Naive thymus-derived CD8-positive, alpha-beta T cell (primary cell): ENCODE results near the gene POGLUT3. TPM values are rescaled to one million over a fixed set of nuclear protein-coding genes. Genes with fewer than 3 reads are reported as not detected.

Experiments used
- ATAC-seq, 2 donors: fragments of 150-1000 bp; cut with Tn5 transposase in 1 of 2; sonication (Bioruptor Pico), chemical (Tn5 transposase) in 1 of 2; 1 replicate in 1 of 2; 2 replicates in 1 of 2; pipeline ENCODE4 v1.10.0; 2021; ENCODE audit warnings: mild to moderate bottlenecking in 2 of 2, moderate library complexity in 2 of 2
- POLR2A ChIA-PET: fragments of 350-600 bp; sonication (Branson Sonifier 250); formaldehyde crosslinking; loops from one replicate; lab custom pipeline; 2021; ENCODE audit warnings: antibody characterized with exemption; lab: Charles Lee
- DNase-seq, 10 donors: peaks; one replicate each; pipeline versions ENCODE4 v3.0.0 to v3.0.0-alpha.2; 2020 to 2022
- H3K27ac Mint-ChIP-seq, 10 donors: one replicate each; pipeline ENCODE4 v1.8.0; 2020 to 2022; ENCODE audit warnings: mild to moderate bottlenecking in 10 of 10, mixed read lengths in 10 of 10, moderate library complexity in 4 of 10, inconsistent platforms in 1 of 10
- H3K27me3 Mint-ChIP-seq, 5 donors: one replicate each; pipeline ENCODE4 v1.8.0; 2021 to 2022; ENCODE audit warnings: mixed read lengths in 5 of 5
- H3K36me3 Mint-ChIP-seq, 3 donors: one replicate each; pipeline ENCODE4 v1.8.0; 2020 to 2022; ENCODE audit warnings: mixed read lengths in 3 of 3, mild to moderate bottlenecking in 2 of 3, inconsistent platforms in 1 of 3
- H3K4me1 Mint-ChIP-seq, 4 donors: one replicate each; pipeline ENCODE4 v1.8.0; 2021 to 2022; ENCODE audit warnings: mixed read lengths in 4 of 4
- H3K4me3 Mint-ChIP-seq, 10 donors: one replicate each; pipeline ENCODE4 v1.8.0; 2020 to 2022; ENCODE audit warnings: mild to moderate bottlenecking in 10 of 10, mixed read lengths in 10 of 10, moderate library complexity in 6 of 10, inconsistent platforms in 1 of 10
- H3K9me3 Mint-ChIP-seq, 9 donors: one replicate each; pipeline ENCODE4 v1.8.0; 2020 to 2022; ENCODE audit warnings: mixed read lengths in 9 of 9, mild to moderate bottlenecking in 3 of 9, inconsistent platforms in 1 of 9, moderate library complexity in 1 of 9
- polyA plus RNA-seq, 3 donors: library from polyadenylated mRNA; unstranded; fragments of 300-500 nt; fragmentation: Illumina TruSeq; gene quantifications; one replicate each; pipeline ENCODE4 v1.2.3, GENCODE V29; 2021
- total RNA-seq, 8 experiments: library from RNA in 2 of 8; stranded (reverse) in 2 of 8; gene quantifications; one replicate each; pipeline ENCODE4 v1.2.3 and lab custom pipeline; 2021 to 2026

The POGLUT3 gene, protein sequence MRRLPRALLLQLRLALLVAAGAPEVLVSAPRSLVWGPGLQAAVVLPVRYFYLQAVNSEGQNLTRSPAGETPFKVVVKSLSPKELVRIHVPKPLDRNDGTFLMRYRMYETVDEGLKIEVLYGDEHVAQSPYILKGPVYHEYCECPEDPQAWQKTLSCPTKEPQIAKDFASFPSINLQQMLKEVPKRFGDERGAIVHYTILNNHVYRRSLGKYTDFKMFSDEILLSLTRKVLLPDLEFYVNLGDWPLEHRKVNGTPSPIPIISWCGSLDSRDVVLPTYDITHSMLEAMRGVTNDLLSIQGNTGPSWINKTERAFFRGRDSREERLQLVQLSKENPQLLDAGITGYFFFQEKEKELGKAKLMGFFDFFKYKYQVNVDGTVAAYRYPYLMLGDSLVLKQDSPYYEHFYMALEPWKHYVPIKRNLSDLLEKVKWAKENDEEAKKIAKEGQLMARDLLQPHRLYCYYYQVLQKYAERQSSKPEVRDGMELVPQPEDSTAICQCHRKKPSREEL
- total RNA-seq (1 to 10 TPM; 7.3 to 7.6 TPM), polyA plus RNA-seq (1 to 10 TPM; 5.4 to 9.1 (median 8.8) TPM), total RNA-seq (lab: John Stamatoyannopoulos, UW) (7.6 to 23.6 (median 17.1) reads per million in 6 experiments)

DNA sequence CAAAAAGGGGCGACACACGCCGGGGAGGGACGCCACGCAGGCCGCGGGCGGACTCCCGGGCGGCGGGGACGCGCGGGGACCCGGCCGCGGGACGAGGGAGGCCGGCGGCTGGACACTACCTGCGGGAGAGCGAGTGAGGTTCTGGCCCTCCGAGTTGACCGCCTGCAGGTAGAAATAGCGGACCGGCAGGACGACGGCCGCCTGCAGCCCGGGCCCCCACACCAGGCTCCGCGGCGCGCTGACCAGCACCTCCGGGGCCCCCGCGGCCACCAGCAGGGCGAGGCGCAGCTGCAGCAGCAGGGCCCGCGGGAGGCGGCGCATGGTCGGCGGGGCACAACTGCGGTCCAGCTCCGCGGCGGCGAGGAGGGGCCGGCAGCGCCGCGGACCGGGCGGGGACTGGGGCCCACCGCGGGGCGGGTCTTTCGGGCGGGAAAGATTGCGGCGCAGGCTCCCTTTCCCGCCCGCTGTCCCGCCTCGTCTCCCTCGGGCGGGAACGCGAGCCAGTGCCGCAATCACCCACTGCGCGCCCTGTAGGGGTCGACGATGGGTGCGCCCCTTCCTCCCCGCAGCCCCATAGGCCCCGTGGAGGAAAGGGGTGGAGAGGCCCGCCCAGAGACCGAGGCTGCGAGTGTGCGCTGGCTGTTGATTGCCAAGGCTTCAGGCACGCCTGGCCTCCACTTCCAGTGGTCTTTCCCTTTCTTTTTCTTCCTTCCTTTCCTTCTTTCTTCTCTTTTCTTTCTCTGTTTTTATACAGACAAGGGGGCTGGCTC, at the start of gene POGLUT3:
Gene POGLUT3 (minus strand): TSS at position 339 of the 770 bp plus-strand sequence. CDS start 18 bp downstream, at position 321.
- peak; percentile 66 to 68 for ATAC-seq
- H3K4me3 Mint-ChIP-seq, result peak within 1 kb of the TSS; percentile 89 to 100 (median 96)
- H3K9me3 Mint-ChIP-seq, result no peaks in the 10 kb centered on the region
- H3K27ac Mint-ChIP-seq, result peak within 1 kb of the TSS; percentile 95 to 100 (median 99)
- DNase-seq, result peak; percentile 25 to 72 (median 48)
- POLR2A ChIA-PET, result interaction anchor here (0.6 to 1.2 kb wide), 7 partner anchors 8 to 167 kb away, joined by 3 to 10 read pairs (median 3); partner anchors contain the start of genes C11orf65, DDX10 and EXPH5
- H3K36me3 Mint-ChIP-seq, result peaks cover 2 to 4% (median 3%) of the 10 kb centered on the region in 3 donors
- peaks cover 9 to 36% (median 28%) of the 10 kb centered on the region in 4 donors for H3K4me1 Mint-ChIP-seq
- no peaks in the 10 kb centered on the region for H3K27me3 Mint-ChIP-seq

DNA sequence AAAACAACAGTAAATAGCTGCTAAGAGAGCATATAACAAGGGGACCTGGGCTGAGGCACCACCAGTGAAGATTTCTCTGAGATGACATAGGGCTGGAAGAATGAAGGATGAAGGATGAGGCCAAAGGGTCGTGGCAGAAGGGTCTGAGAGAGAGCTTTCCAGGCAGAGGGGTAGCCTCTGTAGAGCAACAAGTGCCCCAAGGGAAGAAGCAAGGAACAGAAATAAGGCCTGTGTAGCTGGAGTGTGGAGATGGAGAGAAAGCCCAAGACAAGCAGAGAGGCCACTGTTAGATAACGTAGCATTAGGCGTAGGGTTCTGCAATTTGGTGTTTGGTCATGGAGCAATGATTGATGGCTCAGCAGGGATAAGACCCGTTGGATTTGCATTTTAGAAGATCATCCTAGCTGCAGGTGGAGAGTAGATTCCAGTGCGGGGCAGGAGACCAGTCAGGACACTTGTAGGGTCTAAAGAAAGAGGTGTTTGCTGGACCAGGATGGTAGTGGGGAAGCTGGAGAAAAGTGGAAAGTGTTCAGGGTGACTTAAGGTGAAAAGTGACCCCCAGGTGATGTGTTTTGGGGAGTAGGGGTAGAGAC, 47.8 kb upstream of the POGLUT3 start:
- ATAC-seq, result no peak
- H3K27me3 Mint-ChIP-seq, result peaks cover 0 to 2% (median 0%) of the 10 kb centered on the region in 5 donors
- H3K27ac Mint-ChIP-seq, result peak overlapping the region in 1 of 10 donors; percentile 19
- peaks cover 0 to 1% (median 0%) of the 10 kb centered on the region in 4 donors for H3K4me1 Mint-ChIP-seq
- peaks cover 0 to 3% (median 0%) of the 10 kb centered on the region in 3 donors for H3K36me3 Mint-ChIP-seq
- POLR2A ChIA-PET, result no interaction called here
- no peak for DNase-seq
- H3K9me3 Mint-ChIP-seq, result no peaks in the 10 kb centered on the region
- no peak overlapping the region for H3K4me3 Mint-ChIP-seq

DNA sequence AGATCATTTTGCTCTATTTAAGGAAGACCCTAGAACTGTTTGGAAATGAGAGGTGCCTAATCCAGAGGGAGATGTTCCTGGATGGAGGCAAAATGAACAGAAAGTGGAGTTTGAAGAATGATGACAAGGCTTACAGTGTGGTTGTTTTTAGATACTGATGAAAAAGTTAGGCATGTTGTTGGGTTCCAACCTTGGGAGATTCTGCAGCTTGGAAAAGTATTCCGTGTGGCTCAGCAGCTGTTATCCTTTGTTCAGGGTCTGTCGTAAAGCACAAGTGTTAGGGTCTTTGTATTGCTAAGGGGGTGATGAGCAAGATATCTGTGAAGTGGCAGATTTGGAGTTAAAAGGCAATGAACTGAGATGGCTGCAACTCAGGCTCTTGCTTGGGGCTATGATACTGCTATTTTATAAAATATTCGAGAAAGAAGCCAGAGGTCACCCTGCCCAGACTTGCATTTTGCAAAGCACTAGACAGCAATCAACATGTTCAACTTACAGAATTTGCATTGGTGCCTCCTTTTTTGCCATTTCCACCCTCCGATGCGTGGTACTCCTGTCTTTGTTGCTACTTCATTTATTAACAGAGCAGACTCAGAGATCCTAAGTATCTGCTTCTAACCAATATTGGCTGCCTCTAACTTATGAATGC, 45.3 kb upstream of the POGLUT3 start:
- peak overlapping the region in 1 of 10 donors; percentile 63 for H3K27ac Mint-ChIP-seq
- peaks cover 0 to 3% (median under 1%) of the 10 kb centered on the region in 4 donors for H3K4me1 Mint-ChIP-seq
- peaks cover 0 to 5% (median 0%) of the 10 kb centered on the region in 3 donors for H3K36me3 Mint-ChIP-seq
- POLR2A ChIA-PET, result no interaction called here
- ATAC-seq (no peak), DNase-seq (no peak)
- H3K9me3 Mint-ChIP-seq, result no peaks in the 10 kb centered on the region
- H3K4me3 Mint-ChIP-seq, result no peak overlapping the region
- H3K27me3 Mint-ChIP-seq, result peaks cover 0 to 2% (median 0%) of the 10 kb centered on the region in 5 donors

DNA sequence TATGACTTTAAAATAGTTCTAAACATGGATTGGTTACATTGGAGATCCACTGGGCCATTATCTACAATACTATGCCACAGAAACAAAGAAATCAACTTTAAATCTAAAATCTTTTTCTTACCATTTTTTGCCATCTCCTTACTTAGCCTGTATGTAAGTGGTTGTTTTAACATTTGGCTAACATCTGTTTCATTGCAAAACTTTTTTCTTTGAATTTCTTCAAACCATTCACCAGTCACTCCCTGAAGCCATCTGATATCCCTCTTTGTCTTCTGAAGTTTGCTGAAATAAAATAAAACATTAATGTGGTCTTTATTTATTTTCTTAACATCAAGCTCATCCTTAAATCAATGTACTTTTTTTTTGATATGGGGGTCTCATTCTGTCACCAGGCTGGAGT, 43.3 kb upstream of the POGLUT3 start:
- Mint-ChIP-seq H3K4me3 (no peak overlapping the region), H3K4me1 (peaks cover 0 to 12% (median 3%) of the 10 kb centered on the region in 4 donors), H3K27me3 (no peaks in the 10 kb centered on the region), H3K27ac (peak overlapping the region in 2 of 10 donors; percentile 19 to 46), H3K36me3 (peaks cover 0 to 16% (median 0%) of the 10 kb centered on the region in 3 donors), H3K9me3 (no peaks in the 10 kb centered on the region)
- DNase-seq (no peak), ATAC-seq (no peak)
- POLR2A ChIA-PET, result no interaction called here

DNA sequence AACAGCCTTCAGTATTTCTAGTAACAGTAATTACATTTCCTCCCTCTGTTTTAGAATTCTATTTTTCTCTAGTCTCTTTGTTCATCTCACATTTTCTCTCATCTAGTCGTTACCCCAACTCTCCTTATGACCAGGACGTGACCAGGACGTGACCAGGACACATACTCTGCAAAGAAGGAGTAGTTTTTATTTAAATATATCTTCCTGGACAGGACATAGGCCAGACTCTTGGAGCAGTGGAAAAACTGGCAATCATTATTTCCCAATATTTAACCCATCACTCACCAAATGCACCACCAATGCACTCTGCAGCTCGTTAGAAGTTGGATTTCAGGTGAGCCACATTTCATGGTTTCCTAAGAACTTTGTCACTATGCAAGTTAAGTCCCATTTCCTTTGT, 40.3 kb upstream of the POGLUT3 start:
- Mint-ChIP-seq H3K9me3 (no peaks in the 10 kb centered on the region), H3K27ac (peak overlapping the region in 6 of 10 donors; percentile 37 to 58 (median 52)), H3K4me3 (peak overlapping the region in 4 of 10 donors; percentile 11 to 70 (median 48)), H3K27me3 (no peaks in the 10 kb centered on the region), H3K4me1 (peaks cover 0 to 12% (median 3%) of the 10 kb centered on the region in 4 donors), H3K36me3 (peaks cover under 1 to 20% (median 3%) of the 10 kb centered on the region in 3 donors)
- no peak for ATAC-seq
- DNase-seq, result no peak
- POLR2A ChIA-PET, result no interaction called here

DNA sequence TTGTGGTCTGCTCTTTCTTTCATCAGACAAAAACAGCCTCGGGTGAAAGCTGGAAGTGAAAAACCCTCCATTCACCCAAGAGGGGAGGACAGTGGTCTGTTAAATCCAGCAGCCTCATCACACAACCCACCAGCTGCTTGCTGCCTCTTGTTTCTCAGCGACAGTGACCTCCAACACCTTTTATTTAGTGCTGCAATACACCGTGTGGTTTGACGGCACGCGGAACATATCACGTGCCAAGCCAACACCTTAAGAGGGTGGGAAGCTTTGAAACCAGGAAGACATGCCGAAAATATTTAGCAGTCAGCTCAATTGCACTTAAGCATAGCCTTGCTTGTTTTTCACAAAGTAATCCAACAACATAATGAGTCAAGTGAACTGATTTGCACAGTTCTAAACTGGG, 39.8 kb upstream of the POGLUT3 start:
- DNase-seq (peak in 4 of 10 donors; percentile 9 to 23 (median 13)), ATAC-seq (peak; percentile 54 to 74)
- POLR2A ChIA-PET, result no interaction called here
- Mint-ChIP-seq H3K27ac (peak overlapping the region in 7 of 10 donors; percentile 32 to 58 (median 48)), H3K36me3 (peaks cover 2 to 20% (median 3%) of the 10 kb centered on the region in 3 donors), H3K9me3 (no peaks in the 10 kb centered on the region), H3K4me3 (peak overlapping the region in 7 of 10 donors; percentile 27 to 70 (median 66)), H3K4me1 (peaks cover 0 to 12% (median 3%) of the 10 kb centered on the region in 4 donors), H3K27me3 (no peaks in the 10 kb centered on the region)

DNA sequence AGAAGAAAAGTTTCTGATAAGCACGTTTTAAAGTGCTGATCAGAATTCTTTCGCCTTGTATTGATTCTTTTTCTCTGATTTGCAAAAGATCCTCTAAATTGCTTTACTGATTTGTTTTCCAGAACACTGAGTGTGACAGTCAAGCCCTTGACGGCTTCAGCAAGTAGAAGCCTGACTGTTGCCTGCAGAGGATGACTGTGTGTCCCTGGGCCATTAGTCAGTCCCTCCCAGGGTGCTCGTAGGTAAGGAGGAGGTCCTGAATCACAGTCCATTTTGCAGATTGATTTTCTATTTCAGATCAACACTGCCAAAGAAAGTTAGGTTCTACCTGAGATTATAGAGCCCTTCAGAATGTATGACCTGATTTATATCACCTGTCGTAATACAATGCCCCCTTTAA, 38.6 kb upstream of the POGLUT3 start:
- ATAC-seq, result no peak
- Mint-ChIP-seq H3K27ac (no peak overlapping the region), H3K4me3 (no peak overlapping the region), H3K9me3 (no peaks in the 10 kb centered on the region), H3K4me1 (peaks cover 0 to 12% (median 4%) of the 10 kb centered on the region in 4 donors), H3K27me3 (no peaks in the 10 kb centered on the region), H3K36me3 (peaks cover 3 to 18% (median 4%) of the 10 kb centered on the region in 3 donors)
- DNase-seq, result no peak
- POLR2A ChIA-PET, result interaction anchor here (0.8 kb wide), 1 partner anchor 528 kb away, joined by 3 read pairs; the partner anchor contains the start of gene CUL5

DNA sequence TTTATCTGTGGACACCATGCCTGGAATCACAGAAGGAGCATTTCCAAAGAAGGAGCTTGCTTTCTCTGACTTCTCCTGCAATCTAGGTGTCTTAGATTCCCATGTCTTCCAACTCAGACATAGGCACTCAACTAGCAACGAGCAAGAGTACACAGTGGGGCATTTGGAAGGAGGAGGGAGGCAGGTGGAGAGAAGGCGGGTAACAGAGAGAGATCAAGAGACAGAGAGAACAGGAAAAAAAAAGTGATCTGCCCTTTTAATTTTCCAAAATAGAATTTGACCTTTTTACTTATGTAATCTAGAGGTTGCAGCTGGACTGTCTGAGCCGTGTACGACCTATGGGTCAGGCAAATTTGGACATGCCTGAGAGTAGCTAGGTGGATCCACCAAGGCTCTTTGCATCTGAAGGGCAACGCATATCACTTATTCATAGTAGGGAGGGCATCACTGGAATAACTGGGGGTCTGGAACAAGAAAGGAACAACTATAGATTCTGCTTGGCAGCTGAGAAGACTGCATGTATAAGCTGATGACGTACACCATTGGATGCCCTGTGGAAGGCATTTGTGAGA, 37.3 kb upstream of the POGLUT3 start:
- Mint-ChIP-seq H3K4me3 (no peak overlapping the region), H3K27me3 (no peaks in the 10 kb centered on the region), H3K36me3 (peaks cover 3 to 17% (median 4%) of the 10 kb centered on the region in 3 donors), H3K9me3 (no peaks in the 10 kb centered on the region), H3K27ac (no peak overlapping the region), H3K4me1 (peaks cover 0 to 12% (median 5%) of the 10 kb centered on the region in 4 donors)
- DNase-seq (no peak), ATAC-seq (no peak)
- POLR2A ChIA-PET, result interaction anchor here (0.7 kb wide), 1 partner anchor 147 kb away, joined by 3 read pairs; no protein-coding TSS in a partner anchor

DNA sequence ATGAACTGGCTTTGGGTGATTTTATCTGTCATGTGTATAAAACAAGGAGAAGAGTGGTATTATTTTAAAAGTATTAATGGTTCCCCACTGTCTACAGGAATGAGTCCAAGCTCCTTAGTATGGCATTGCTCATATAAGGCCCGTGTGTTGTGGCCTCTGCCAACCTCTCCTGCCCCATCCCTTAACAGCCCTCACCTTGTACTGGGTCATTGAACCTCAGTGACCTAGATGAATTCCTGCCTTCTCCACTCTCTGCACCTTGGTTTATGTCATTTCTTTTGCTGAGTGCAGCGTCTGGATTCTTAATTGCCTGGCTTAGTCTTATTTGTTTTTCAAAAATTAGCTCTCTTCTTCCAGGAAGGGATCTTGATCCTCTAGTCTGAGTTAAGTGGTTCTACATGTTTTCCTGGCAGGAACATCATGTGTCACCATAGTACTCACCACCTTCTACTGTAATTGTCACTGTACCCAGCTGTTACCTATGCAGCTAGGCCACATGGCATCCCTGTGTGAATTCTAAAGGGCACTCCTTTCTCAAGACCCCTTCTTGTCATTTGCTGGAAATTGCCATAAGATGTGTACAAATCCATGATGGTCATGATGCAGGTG, 36.2 kb upstream of the POGLUT3 start:
- no peak overlapping the region for H3K4me3 Mint-ChIP-seq
- H3K4me1 Mint-ChIP-seq, result peaks cover 0 to 12% (median 5%) of the 10 kb centered on the region in 4 donors
- no peaks in the 10 kb centered on the region for H3K9me3 Mint-ChIP-seq
- no peak overlapping the region for H3K27ac Mint-ChIP-seq
- peaks cover 3 to 17% (median 4%) of the 10 kb centered on the region in 3 donors for H3K36me3 Mint-ChIP-seq
- no peaks in the 10 kb centered on the region for H3K27me3 Mint-ChIP-seq
- POLR2A ChIA-PET, result no interaction called here
- DNase-seq (no peak), ATAC-seq (no peak)

DNA sequence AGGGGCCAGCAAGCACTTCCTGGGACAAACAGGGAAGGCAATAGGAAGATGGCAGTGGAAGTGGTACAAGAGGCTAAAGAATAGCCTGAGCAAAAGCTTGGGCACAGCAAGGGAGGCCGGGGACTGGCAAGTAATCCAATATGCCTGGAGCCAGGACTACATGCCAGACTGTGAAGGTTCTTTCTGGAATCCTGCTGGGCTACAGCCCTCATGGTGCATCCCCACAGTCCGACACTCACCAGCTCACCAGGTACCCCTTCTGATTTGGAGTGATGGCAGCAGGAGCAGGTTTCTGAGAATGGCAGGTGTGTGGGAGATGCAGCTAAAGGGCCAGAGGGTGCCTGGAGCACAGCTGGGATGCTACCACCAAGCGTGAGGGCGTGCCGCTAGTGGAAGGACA, 32.2 kb upstream of the POGLUT3 start:
- no peak overlapping the region for H3K27ac Mint-ChIP-seq
- POLR2A ChIA-PET, result no interaction called here
- H3K36me3 Mint-ChIP-seq, result peaks cover 2 to 8% (median 6%) of the 10 kb centered on the region in 3 donors
- no peak overlapping the region for H3K4me3 Mint-ChIP-seq
- no peak for DNase-seq
- peaks cover 0 to 2% (median 0%) of the 10 kb centered on the region in 5 donors for H3K27me3 Mint-ChIP-seq
- peaks cover 0 to 4% (median 0%) of the 10 kb centered on the region in 4 donors for H3K4me1 Mint-ChIP-seq
- ATAC-seq, result no peak
- no peaks in the 10 kb centered on the region for H3K9me3 Mint-ChIP-seq

DNA sequence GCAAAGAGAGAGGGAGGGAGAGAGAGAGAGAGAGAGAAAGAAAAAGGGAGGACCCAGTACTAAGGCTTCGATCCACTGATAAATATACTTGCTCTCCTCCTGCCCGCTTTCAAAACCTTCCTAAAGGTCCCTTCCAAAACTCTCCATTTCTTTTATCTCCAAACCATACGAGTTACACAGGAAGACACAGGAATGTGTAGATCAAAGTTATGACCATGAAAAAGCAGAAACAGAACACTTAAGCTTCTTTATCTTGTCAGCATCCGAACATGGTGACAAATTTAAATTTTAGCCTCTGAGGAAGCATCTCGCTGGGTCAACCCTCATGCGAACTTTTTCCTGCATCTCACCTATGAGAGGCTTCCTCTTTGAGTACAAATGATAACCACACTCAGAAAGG, 29.2 kb upstream of the POGLUT3 start:
- H3K4me3 Mint-ChIP-seq, result no peak overlapping the region
- H3K36me3 Mint-ChIP-seq, result peaks cover 8 to 12% (median 8%) of the 10 kb centered on the region in 3 donors
- DNase-seq, result no peak
- H3K27ac Mint-ChIP-seq, result no peak overlapping the region
- H3K4me1 Mint-ChIP-seq, result peaks cover 0 to 4% (median 0%) of the 10 kb centered on the region in 4 donors
- POLR2A ChIA-PET, result no interaction called here
- peaks cover 0 to 4% (median 0%) of the 10 kb centered on the region in 9 donors for H3K9me3 Mint-ChIP-seq
- H3K27me3 Mint-ChIP-seq, result peaks cover 0 to 2% (median 0%) of the 10 kb centered on the region in 5 donors
- ATAC-seq, result no peak
